ENCODE data around the gene ZIC4. TPM values are rescaled to one million over a fixed set of nuclear protein-coding genes. Genes with fewer than 3 reads are reported as not detected.

Gene ZIC4
- total RNA-seq, 2 donors from 2014 or later, result not detected

DNA sequence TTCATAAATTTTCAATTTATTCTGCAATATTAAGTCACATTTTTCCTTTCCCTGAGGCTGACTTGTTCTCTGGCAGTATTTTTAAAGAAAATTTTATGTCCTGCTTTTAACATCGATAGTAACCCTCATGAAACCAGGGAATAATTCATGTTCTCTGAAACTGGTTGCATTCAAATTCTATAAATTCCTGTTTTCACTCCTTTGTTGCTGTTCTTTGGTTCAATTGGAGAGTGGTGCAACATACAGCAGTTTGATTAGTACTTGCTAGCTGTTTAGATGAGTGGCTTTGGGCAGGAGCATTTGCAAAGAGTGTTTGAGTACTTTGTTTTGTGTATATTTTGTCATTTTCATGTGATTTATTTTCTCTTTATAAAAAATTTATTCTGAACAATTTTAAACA is 22.0 kb upstream of the ZIC4 start:
- no peak for DNase-seq
- no peak overlapping the region for H3K27ac ChIP-seq
- no peak overlapping the region for H3K9ac ChIP-seq (ENCODE audit: low read depth in 2 of 2, low read length in 2 of 2)
- H3K4me3 ChIP-seq, result no peak overlapping the region
- peaks cover 18% of the 10 kb centered on the region for H3K27me3 ChIP-seq
- intact Hi-C loops (cut with DNase I), result no loop called here
- no peaks in the 10 kb centered on the region for H3K36me3 ChIP-seq
- TF ChIP-seq, protein P1, sequence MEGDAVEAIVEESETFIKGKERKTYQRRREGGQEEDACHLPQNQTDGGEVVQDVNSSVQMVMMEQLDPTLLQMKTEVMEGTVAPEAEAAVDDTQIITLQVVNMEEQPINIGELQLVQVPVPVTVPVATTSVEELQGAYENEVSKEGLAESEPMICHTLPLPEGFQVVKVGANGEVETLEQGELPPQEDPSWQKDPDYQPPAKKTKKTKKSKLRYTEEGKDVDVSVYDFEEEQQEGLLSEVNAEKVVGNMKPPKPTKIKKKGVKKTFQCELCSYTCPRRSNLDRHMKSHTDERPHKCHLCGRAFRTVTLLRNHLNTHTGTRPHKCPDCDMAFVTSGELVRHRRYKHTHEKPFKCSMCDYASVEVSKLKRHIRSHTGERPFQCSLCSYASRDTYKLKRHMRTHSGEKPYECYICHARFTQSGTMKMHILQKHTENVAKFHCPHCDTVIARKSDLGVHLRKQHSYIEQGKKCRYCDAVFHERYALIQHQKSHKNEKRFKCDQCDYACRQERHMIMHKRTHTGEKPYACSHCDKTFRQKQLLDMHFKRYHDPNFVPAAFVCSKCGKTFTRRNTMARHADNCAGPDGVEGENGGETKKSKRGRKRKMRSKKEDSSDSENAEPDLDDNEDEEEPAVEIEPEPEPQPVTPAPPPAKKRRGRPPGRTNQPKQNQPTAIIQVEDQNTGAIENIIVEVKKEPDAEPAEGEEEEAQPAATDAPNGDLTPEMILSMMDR (IDR thresholded peaks at IDR 0.05), result no peak
- no peaks in the 10 kb centered on the region for H3K4me1 ChIP-seq
- H3K9me3 ChIP-seq, result no peaks in the 10 kb centered on the region

GRCh38 chr3:147427746-147428145 is 21.4 kb upstream of the ZIC4 start:
- Histone ChIP-seq H3K4me1 (no peaks in the 10 kb centered on the region), H3K4me3 (no peak overlapping the region), H3K36me3 (no peaks in the 10 kb centered on the region), H3K9ac (ENCODE audit: low read depth in 2 of 2, low read length in 2 of 2) (no peak overlapping the region), H3K27ac (no peak overlapping the region), H3K9me3 (no peaks in the 10 kb centered on the region), H3K27me3 (peaks cover 23% of the 10 kb centered on the region)
- TF ChIP-seq, protein P1 (IDR thresholded peaks at IDR 0.05), result no peak
- intact Hi-C loops (cut with DNase I), result no loop called here
- DNase-seq, result no peak

GRCh38 chr3:147426931-147427330 is 20.6 kb upstream of the ZIC4 start:
- Histone ChIP-seq H3K4me1 (no peaks in the 10 kb centered on the region), H3K27me3 (peaks cover 32% of the 10 kb centered on the region), H3K9ac (ENCODE audit: low read depth in 2 of 2, low read length in 2 of 2) (no peak overlapping the region), H3K36me3 (no peaks in the 10 kb centered on the region), H3K4me3 (no peak overlapping the region), H3K9me3 (no peaks in the 10 kb centered on the region), H3K27ac (no peak overlapping the region)
- no peak for DNase-seq
- intact Hi-C loops (cut with DNase I), result no loop called here
- TF ChIP-seq, protein P1 (IDR thresholded peaks at IDR 0.05), result no peak

DNA sequence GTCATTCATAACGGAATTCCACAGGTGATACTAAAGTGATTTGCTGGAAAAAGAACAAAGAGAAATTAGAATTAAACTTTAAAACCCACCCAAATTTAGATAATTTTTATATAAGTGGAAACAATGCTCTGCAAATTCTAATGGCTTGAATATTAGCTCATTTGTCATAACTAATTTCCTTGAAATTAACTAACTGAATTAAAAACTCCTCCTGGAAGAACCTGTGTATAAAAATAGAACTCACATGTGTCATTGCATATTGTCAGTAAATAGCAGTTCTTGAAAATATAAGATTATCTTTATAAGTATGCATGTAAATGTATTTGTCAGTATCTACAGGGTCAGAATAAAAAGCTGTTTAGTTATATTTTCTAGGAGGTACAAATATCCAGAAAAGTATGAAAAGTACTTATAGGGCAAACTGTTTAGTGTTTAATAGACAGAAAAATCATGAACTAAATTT is 19.1 kb upstream of the ZIC4 start:
- no peak for DNase-seq
- Histone ChIP-seq H3K9me3 (no peaks in the 10 kb centered on the region), H3K9ac (ENCODE audit: low read depth in 2 of 2, low read length in 2 of 2) (no peak overlapping the region), H3K36me3 (no peaks in the 10 kb centered on the region), H3K4me1 (no peaks in the 10 kb centered on the region), H3K27me3 (peaks cover 47% of the 10 kb centered on the region), H3K27ac (no peak overlapping the region), H3K4me3 (no peak overlapping the region)
- intact Hi-C loops (cut with DNase I), result no loop called here
- TF ChIP-seq, protein P1 (IDR thresholded peaks at IDR 0.05), result no peak

GRCh38 chr3:147424581-147425387 is 18.4 kb upstream of the ZIC4 start:
- Histone ChIP-seq H3K4me3 (no peak overlapping the region), H3K27me3 (peaks cover 53% of the 10 kb centered on the region), H3K9ac (ENCODE audit: low read depth in 2 of 2, low read length in 2 of 2) (no peak overlapping the region), H3K4me1 (no peaks in the 10 kb centered on the region), H3K9me3 (no peaks in the 10 kb centered on the region), H3K36me3 (no peaks in the 10 kb centered on the region), H3K27ac (no peak overlapping the region)
- TF ChIP-seq, protein P1 (IDR thresholded peaks at IDR 0.05), result no peak
- no peak for DNase-seq
- intact Hi-C loops (cut with DNase I), result no loop called here

Data from colonic mucosa (tissue), 4 donors.